HCT116 (cell line): ENCODE measurements around the gene RGL4. TPM values are rescaled to one million over a fixed set of nuclear protein-coding genes. Genes with fewer than 3 reads are reported as not detected.

ENCODE experiments used
- ATAC-seq: fragments of 200-7000 bp; cut with Tn5 transposase; 2 replicates; pipeline ENCODE4 v1.9.1; 2020; ENCODE audit warnings: mild to moderate bottlenecking, moderate library complexity
- BruUV-seq: library from RNA; stranded (reverse); fragments of 400-500 nt; replicated peaks from 2 replicates; lab custom pipeline; 2021; lab: Mats Ljungman, UMichigan
- CTCF ChIA-PET: fragments of 300-600 bp; sonication (Branson Sonifier 250); formaldehyde crosslinking; loops from one replicate; lab custom pipeline; 2021; ENCODE audit warnings: antibody characterized with exemption; lab: Charles Lee
- POLR2A ChIA-PET: fragments of 300-600, 350-600 bp; sonication (Branson Sonifier 250); formaldehyde crosslinking; loops from one replicate; lab custom pipeline; 2021; ENCODE audit warnings: antibody characterized with exemption; lab: Charles Lee
- RAD21 ChIA-PET, 2 experiments: fragments of 300-600 bp; sonication (Branson Sonifier 250); formaldehyde crosslinking; loops; one replicate each; lab custom pipeline; 2023; ENCODE audit warnings: low total read pairs in 2 of 2; ENCODE audit not compliant: uncharacterized antibody in 2 of 2, unreplicated experiment in 2 of 2, low non-redundant PET in 1 of 2; lab: Charles Lee
- DNase-seq: peaks from one replicate; pipeline ENCODE4 v3.0.0-alpha.2; 2010; ENCODE audit warnings: low read depth, low spot score
- H2AFZ ChIP-seq: fragments of 200-600 bp; shearing (Covaris generic), sonication (generic); 2 replicates; pipeline ENCODE4 v1.6.1; 2017; ENCODE audit warnings: low read depth, mixed run types, mixed read lengths, antibody characterized with exemption, low read length; ENCODE audit not compliant: poor library complexity, severe bottlenecking
- H3K27ac ChIP-seq: 2 replicates; pipeline ENCODE4 v1.5.1; 2012; ENCODE audit warnings: low read depth, low read length
- H3K27me3 ChIP-seq: fragments of 200-600 bp; sonication (generic); 2 replicates; pipeline ENCODE4 v1.6.1; 2016; ENCODE audit warnings: mixed run types, low read length, mixed read lengths; ENCODE audit not compliant: insufficient read depth
- H3K36me3 ChIP-seq, 2 experiments: fragments of 200-500 bp in 1 of 2; fragments of 200-600 bp in 1 of 2; sonication (Bioruptor generic) in 1 of 2; sonication (generic) in 1 of 2; 2 replicates each; pipeline versions ENCODE4 v1.5.1 to v1.6.1; 2014 to 2016; ENCODE audit warnings: low read length in 2 of 2, inconsistent platforms in 1 of 2, mixed read lengths in 1 of 2, mixed run types in 1 of 2; ENCODE audit not compliant: insufficient read depth in 2 of 2, control insufficient read depth in 1 of 2
- H3K4me1 ChIP-seq, 2 experiments: fragments of 200-600 bp in 1 of 2; sonication (generic) in 1 of 2; 2 replicates each; pipeline versions ENCODE4 v1.5.1 to v1.6.1; 2012 to 2017; ENCODE audit warnings: low read length in 2 of 2, inconsistent platforms in 1 of 2, mild to moderate bottlenecking in 1 of 2, mixed read lengths in 1 of 2, mixed run types in 1 of 2, moderate library complexity in 1 of 2; ENCODE audit not compliant: insufficient read depth in 2 of 2, control insufficient read depth in 1 of 2
- H3K4me2 ChIP-seq: fragments of 200-600 bp; sonication (generic); 2 replicates; pipeline ENCODE4 v1.6.1; 2017; ENCODE audit warnings: mixed run types, low read length, mixed read lengths
- H3K4me3 ChIP-seq, 2 experiments: fragments of 200-600 bp in 1 of 2; sonication (generic) in 1 of 2; replicated peaks in 1 of 2; 2 replicates each; pipeline ENCODE4 v1.5.1; 2011 to 2016; ENCODE audit warnings: low read length in 2 of 2, control low read depth in 1 of 2, low read depth in 1 of 2, mild to moderate bottlenecking in 1 of 2, mixed read lengths in 1 of 2, mixed run types in 1 of 2
- H3K79me2 ChIP-seq: fragments of 200-600 bp; sonication (generic); 2 replicates; pipeline ENCODE4 v1.6.1; 2017; ENCODE audit warnings: mild to moderate bottlenecking, mixed run types, low read length, moderate library complexity, mixed read lengths; ENCODE audit not compliant: insufficient read depth
- H3K9ac ChIP-seq: fragments of 200-600 bp; sonication (generic); 2 replicates; pipeline ENCODE4 v1.6.1; 2016; ENCODE audit warnings: low read length, mixed read lengths
- H3K9me2 ChIP-seq: fragments of 200-600 bp; sonication (generic), shearing (Covaris generic); 2 replicates; pipeline ENCODE4 v1.6.1; 2017; ENCODE audit warnings: mixed run types, mild to moderate bottlenecking, moderate library complexity; ENCODE audit not compliant: insufficient read depth
- H3K9me3 ChIP-seq, 2 experiments: fragments of 200-500 bp in 1 of 2; fragments of 200-600 bp in 1 of 2; sonication (Bioruptor generic) in 1 of 2; sonication (generic) in 1 of 2; 2 replicates each; pipeline ENCODE4 v1.6.1; 2014 to 2017; ENCODE audit warnings: low read length in 2 of 2, mixed read lengths in 2 of 2, inconsistent platforms in 1 of 2, low read depth in 1 of 2, mild to moderate bottlenecking in 1 of 2, mixed run types in 1 of 2, moderate library complexity in 1 of 2; ENCODE audit not compliant: control insufficient read depth in 1 of 2, insufficient read depth in 1 of 2
- H4K20me1 ChIP-seq: fragments of 200-600 bp; sonication (generic), shearing (Covaris generic); 2 replicates; pipeline ENCODE4 v1.6.1; 2017; ENCODE audit warnings: mixed run types, mild to moderate bottlenecking, moderate library complexity; ENCODE audit not compliant: insufficient read depth
- CBX3 ChIP-seq: IDR thresholded peaks from 2 replicates; pipeline ENCODE4 v1.6.1; 2012; ENCODE audit warnings: low read depth
- CEBPB ChIP-seq: IDR thresholded peaks from 2 replicates; pipeline ENCODE4 v1.6.1; 2012; ENCODE audit warnings: low read depth
- EGR1 ChIP-seq: IDR thresholded peaks from 2 replicates; pipeline ENCODE4 v1.6.1; 2012; ENCODE audit warnings: low read depth
- ELF1 ChIP-seq: IDR thresholded peaks from 2 replicates; pipeline ENCODE4 v1.6.1; 2012; ENCODE audit warnings: low read depth, borderline replicate concordance
- EZH2phosphoT487 ChIP-seq: fragments of 200-600 bp; IDR thresholded peaks from 2 replicates; pipeline ENCODE4 v1.6.1; 2018; ENCODE audit warnings: antibody characterized with exemption, borderline replicate concordance
- FOSL1 ChIP-seq: IDR thresholded peaks from 2 replicates; pipeline ENCODE4 v1.6.1; 2012; ENCODE audit warnings: low read depth
- JUND ChIP-seq: IDR thresholded peaks from 2 replicates; pipeline ENCODE4 v1.6.1; 2012
- POLR2A ChIP-seq: IDR thresholded peaks from 2 replicates; pipeline ENCODE4 v1.7.0; 2011; ENCODE audit warnings: borderline replicate concordance; ENCODE audit not compliant: insufficient read depth, insufficient read length; ENCODE audit errors: extremely low read depth
- POLR2AphosphoS5 ChIP-seq: IDR thresholded peaks from 2 replicates; pipeline ENCODE4 v1.6.1; 2011; ENCODE audit warnings: mild to moderate bottlenecking, low read depth, low read length, moderate library complexity
- RAD21 ChIP-seq: IDR thresholded peaks from 2 replicates; pipeline ENCODE4 v1.6.1; 2012; ENCODE audit warnings: low read depth, mild to moderate bottlenecking
- SIN3A ChIP-seq: IDR thresholded peaks from 2 replicates; pipeline ENCODE4 v1.6.1; 2012; ENCODE audit warnings: low read depth
- SP1 ChIP-seq: IDR thresholded peaks from 2 replicates; pipeline ENCODE4 v1.6.1; 2012; ENCODE audit warnings: low read depth
- SRF ChIP-seq: IDR thresholded peaks from 2 replicates; pipeline ENCODE4 v1.6.1; 2012; ENCODE audit warnings: low read depth
- TCF7L2 ChIP-seq: IDR thresholded peaks from 2 replicates; pipeline ENCODE4 v1.7.0; 2011; ENCODE audit warnings: borderline replicate concordance, inconsistent platforms; ENCODE audit not compliant: insufficient read depth, insufficient read length; ENCODE audit errors: extremely low read depth
- YY1 ChIP-seq: IDR thresholded peaks from 2 replicates; pipeline ENCODE4 v1.6.1; 2011; ENCODE audit warnings: low read length, low read depth, moderate library complexity, mild to moderate bottlenecking; ENCODE audit not compliant: insufficient replicate concordance; ENCODE audit errors: extremely low read depth
- ZFX ChIP-seq: fragments of 450-650 bp; IDR thresholded peaks from 2 replicates; pipeline ENCODE4 v1.6.1; 2017
- intact Hi-C: fragments of 100-400 bp; cut with micrococcal nuclease; formaldehyde crosslinking; loops from 2 replicates; pipeline ENCODE4 v1.10.0; 2022
- total RNA-seq: library from RNA; stranded (reverse); gene quantifications from one replicate; pipeline ENCODE4 v1.2.1, GENCODE V29; 2021; ENCODE audit not compliant: unreplicated experiment
- TF ChIP-seq, protein P1 (sequence below), 3 experiments: fragments of 200-600 bp in 1 of 3; sonication (generic) in 1 of 3; IDR thresholded peaks in 2 of 3; conservative IDR thresholded peaks in 1 of 3; 2 replicates each; pipeline ENCODE4 v1.5.1; 2012 to 2017; ENCODE audit warnings: low read depth in 2 of 3, low read length in 2 of 3, antibody characterized with exemption in 1 of 3, borderline replicate concordance in 1 of 3, control low read depth in 1 of 3, mild to moderate bottlenecking in 1 of 3, mixed read lengths in 1 of 3, mixed run types in 1 of 3, moderate library complexity in 1 of 3; ENCODE audit not compliant: insufficient read depth in 1 of 3
- TF ChIP-seq, protein P2 (sequence below): IDR thresholded peaks from 2 replicates; pipeline ENCODE4 v1.6.1; 2012
- TF ChIP-seq, protein P3 (sequence below): IDR thresholded peaks from 2 replicates; pipeline ENCODE4 v1.6.1; 2012

RGL4 gene
- total RNA-seq, 1 experiment from 2014 or later: not detected

DNA sequence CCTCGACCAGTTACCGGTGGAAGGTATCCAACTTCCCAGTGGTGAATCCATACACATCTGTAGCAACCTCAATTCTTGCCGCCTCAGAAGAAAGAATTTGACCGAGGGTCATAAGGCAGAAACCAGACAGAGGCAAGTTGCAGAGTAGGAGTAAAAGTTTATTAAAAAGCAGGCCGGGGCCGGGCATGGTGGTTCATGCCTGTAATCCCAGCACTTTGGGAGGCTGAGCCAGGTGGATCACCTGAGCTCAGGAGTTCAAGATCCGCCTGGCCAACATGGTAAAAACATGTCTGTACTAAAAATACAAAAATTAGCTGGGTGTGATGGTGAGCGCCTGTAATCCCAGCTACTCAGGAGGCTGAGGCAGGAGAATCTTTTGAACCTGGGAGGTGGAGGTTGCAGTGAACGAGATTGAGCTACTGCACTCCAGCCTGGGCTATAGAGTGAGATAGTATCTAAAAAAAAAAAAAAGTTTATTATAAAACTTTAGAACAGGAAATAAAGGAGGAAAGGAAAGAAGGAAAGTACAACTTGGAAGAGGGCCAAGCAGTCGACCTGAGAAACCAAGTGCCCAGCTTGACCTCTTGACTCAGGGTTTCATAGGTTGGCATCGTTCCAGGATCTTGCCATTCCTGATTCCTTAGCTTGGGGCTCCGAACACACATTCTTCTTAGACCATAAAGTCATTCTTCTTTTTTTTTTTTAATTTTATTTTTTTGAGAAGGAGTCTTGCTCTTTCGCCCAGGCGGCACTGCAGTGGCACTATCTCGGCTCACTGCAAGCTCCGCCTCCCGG is 27.8 kb downstream of the RGL4 start:
- H3K9ac ChIP-seq: no peak overlapping the region
- DNase-seq (no peak), ATAC-seq (no peak)
- peaks cover 20% of the 10 kb centered on the region for H3K79me2 ChIP-seq
- intact Hi-C loops: no loop called here
- ChIA-PET POLR2A (no interaction called here), CTCF (no interaction called here), RAD21 (no interaction called here)
- H3K36me3 ChIP-seq: peaks cover 7 to 9% of the 10 kb centered on the region in 2 experiments; a peak in 1 of 4 replicates
- TF ChIP-seq POLR2AphosphoS5 (no peak), JUND (no peak), FOSL1 (no peak), TCF7L2 (no peak), ZFX (no peak), EGR1 (no peak), RAD21 (no peak), CBX3 (no peak), YY1 (no peak), ELF1 (no peak), POLR2A (no peak), CEBPB (no peak), SRF (no peak), SIN3A (no peak), SP1 (no peak), EZH2phosphoT487 (no peak)
- TF ChIP-seq, protein P1, sequence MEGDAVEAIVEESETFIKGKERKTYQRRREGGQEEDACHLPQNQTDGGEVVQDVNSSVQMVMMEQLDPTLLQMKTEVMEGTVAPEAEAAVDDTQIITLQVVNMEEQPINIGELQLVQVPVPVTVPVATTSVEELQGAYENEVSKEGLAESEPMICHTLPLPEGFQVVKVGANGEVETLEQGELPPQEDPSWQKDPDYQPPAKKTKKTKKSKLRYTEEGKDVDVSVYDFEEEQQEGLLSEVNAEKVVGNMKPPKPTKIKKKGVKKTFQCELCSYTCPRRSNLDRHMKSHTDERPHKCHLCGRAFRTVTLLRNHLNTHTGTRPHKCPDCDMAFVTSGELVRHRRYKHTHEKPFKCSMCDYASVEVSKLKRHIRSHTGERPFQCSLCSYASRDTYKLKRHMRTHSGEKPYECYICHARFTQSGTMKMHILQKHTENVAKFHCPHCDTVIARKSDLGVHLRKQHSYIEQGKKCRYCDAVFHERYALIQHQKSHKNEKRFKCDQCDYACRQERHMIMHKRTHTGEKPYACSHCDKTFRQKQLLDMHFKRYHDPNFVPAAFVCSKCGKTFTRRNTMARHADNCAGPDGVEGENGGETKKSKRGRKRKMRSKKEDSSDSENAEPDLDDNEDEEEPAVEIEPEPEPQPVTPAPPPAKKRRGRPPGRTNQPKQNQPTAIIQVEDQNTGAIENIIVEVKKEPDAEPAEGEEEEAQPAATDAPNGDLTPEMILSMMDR (IDR thresholded peaks at IDR 0.05 in 2 of 3, conservative IDR thresholded peaks at IDR 0.05 in 1 of 3; ENCODE audit: borderline replicate concordance in 1 of 3, insufficient read depth in 1 of 3, low read depth in 2 of 3, low read length in 2 of 3): no peak
- TF ChIP-seq, protein P2, sequence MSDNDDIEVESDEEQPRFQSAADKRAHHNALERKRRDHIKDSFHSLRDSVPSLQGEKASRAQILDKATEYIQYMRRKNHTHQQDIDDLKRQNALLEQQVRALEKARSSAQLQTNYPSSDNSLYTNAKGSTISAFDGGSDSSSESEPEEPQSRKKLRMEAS: no peak
- TF ChIP-seq, protein P3, sequence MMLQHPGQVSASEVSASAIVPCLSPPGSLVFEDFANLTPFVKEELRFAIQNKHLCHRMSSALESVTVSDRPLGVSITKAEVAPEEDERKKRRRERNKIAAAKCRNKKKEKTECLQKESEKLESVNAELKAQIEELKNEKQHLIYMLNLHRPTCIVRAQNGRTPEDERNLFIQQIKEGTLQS: no peak
- H3K4me1 ChIP-seq: peaks cover 10 to 21% of the 10 kb centered on the region in 2 experiments
- no peak overlapping the region for H2AFZ ChIP-seq
- no TSS peak for BruUV-seq
- H3K4me3 ChIP-seq: no peak overlapping the region
- no peak overlapping the region for H3K27ac ChIP-seq
- no peaks in the 10 kb centered on the region for H3K9me2 ChIP-seq
- no peak overlapping the region for H3K4me2 ChIP-seq
- no peaks in the 10 kb centered on the region for H3K9me3 ChIP-seq
- no peaks in the 10 kb centered on the region for H4K20me1 ChIP-seq
- no peaks in the 10 kb centered on the region for H3K27me3 ChIP-seq
